ENCODE data around the gene BCR. TPM values are rescaled to one million over a fixed set of nuclear protein-coding genes. Genes with fewer than 3 reads are reported as not detected.

The BCR gene
- total and polyA plus RNA-seq, 4 donors = 5.3 to 120 (median 71.8) TPM

DNA sequence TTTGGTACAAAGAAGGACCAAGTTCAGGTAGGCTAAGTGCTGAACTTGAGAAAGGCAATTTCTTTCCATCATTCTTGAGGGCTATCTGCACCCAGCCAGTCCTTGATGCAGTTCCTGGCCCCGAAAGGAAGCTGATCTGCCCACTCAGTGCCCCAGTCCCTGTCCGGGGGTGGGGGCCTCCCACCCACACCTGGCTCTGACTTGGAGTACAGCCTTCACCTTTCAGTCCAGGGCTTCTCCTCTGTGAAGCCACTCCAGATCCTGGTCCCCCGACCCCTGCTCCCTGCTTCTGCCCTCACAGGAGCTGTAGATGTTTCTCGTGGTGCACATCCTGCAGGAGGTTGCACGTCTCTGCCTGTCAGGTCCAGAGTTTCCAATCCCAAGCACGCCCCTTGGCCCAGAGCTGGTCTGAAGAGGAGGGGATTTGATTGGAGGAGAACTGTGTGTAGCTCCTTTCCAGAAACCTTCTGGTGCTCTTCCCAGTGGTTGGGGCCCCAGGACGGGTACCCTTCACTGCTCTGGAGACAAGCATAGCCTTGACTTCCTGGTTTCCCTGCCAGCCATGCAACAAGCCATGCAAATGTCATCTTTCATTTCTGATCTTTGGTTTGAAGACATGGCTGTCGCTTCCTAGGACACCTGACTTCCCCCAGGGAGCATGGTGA, 75.3 kb downstream of the BCR start:
- peaks cover 0 to 3% of the 10 kb centered on the region in 2 donors for H3K36me3 ChIP-seq (ENCODE audit: control insufficient read depth in 1 of 2, insufficient read depth in 2 of 2, low read length in 1 of 2)

DNA sequence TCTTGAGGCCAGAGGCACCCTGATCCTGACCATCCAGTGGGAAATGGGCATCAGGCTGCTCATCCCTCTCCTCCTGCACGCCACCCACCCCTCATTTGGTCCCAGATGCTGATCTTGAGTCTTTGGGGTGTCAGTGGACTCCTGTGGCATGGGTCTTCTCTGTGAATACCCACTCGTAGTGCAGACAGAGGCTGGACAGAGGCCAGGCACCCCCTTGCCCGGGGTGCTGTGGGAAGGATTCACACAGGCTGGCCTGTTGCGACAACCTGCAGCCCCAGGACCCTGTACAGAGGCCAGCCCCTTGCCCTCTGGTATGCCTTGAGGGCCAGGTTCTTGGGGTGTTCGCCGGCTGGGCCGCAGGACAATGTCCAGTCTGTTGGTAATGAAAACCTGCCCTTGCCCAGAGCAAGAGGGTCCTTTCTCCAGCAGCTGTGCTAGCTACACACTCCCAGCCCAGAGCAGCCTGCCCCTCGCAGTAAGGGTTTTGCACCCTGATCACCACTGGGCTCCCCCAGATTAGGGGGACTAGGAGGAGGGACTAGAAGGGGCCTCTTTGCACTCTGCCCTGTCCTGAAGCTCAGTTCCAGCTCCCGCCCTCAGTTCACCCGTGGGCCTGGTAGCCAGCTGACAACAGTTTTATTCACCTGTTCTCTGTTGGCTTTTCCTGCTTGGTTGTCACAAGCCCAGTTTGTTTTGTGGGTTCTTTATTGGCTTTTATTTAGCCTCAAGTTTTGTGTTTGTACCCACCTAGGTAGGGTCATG, 76.0 kb downstream of the BCR start:
- no peaks in the 10 kb centered on the region for H3K4me1 ChIP-seq (ENCODE audit: control insufficient read depth in 1 of 2, insufficient read depth in 2 of 2, low read length in 2 of 2)
- DNase-seq (no peak), ATAC-seq (ENCODE audit: low FRiP score) (no peak)
- intact Hi-C loops (cut with DNase I) = loop anchor here in 1 of 2 donors (5.0 kb wide), 1 partner anchor 39 kb away; no protein-coding TSS in a partner anchor
- H3K36me3 ChIP-seq (ENCODE audit: control insufficient read depth in 1 of 2, insufficient read depth in 2 of 2, low read length in 1 of 2) = peaks cover 0 to 4% of the 10 kb centered on the region in 2 donors
- H3K4me3 ChIP-seq (ENCODE audit: low read length in 2 of 2) = no peak overlapping the region
- no peaks in the 10 kb centered on the region for H3K27me3 ChIP-seq (ENCODE audit: control insufficient read depth in 1 of 2, insufficient read depth in 2 of 2, low read length in 1 of 2)
- peak overlapping the region; percentile 68 to 85 for H3K27ac ChIP-seq (ENCODE audit: low read depth in 1 of 2, low read length in 2 of 2)
- 86 to 89% methylated on average over 10 of the region's 10 CpGs for WGBS, 2 donors
- no peaks in the 10 kb centered on the region for H3K9me3 ChIP-seq (ENCODE audit: control insufficient read depth, low read length)

More for the DNA sequence above, 75.3 kb downstream of the BCR start:
- DNase-seq = no peak
- Histone ChIP-seq H3K27me3 (ENCODE audit: control insufficient read depth in 1 of 2, insufficient read depth in 2 of 2, low read length in 1 of 2) (no peaks in the 10 kb centered on the region), H3K27ac (ENCODE audit: low read depth in 1 of 2, low read length in 2 of 2) (peak overlapping the region in 1 of 2 donors; percentile 14), H3K4me1 (ENCODE audit: control insufficient read depth in 1 of 2, insufficient read depth in 2 of 2, low read length in 2 of 2) (no peaks in the 10 kb centered on the region), H3K4me3 (ENCODE audit: low read length in 2 of 2) (no peak overlapping the region), H3K9me3 (ENCODE audit: control insufficient read depth, low read length) (no peaks in the 10 kb centered on the region)
- intact Hi-C loops (cut with DNase I) = loop anchor here in 1 of 2 donors (5.0 kb wide), 1 partner anchor 38 kb away; no protein-coding TSS in a partner anchor
- WGBS, 2 donors = 67% methylated on average over 8 of the region's 8 CpGs
- no peak for ATAC-seq (ENCODE audit: low FRiP score)

- intact Hi-C loops (cut with DNase I) = loop anchor here in 1 of 2 donors (5.0 kb wide), 1 partner anchor 40 kb away; no protein-coding TSS in a partner anchor
- no peaks in the 10 kb centered on the region for H3K9me3 ChIP-seq (ENCODE audit: control insufficient read depth, low read length)
- H3K27ac ChIP-seq (ENCODE audit: low read depth in 1 of 2, low read length in 2 of 2) = peak overlapping the region; percentile 68 to 85
- DNase-seq = peak; percentile 88 to 92
- H3K27me3 ChIP-seq (ENCODE audit: control insufficient read depth in 1 of 2, insufficient read depth in 2 of 2, low read length in 1 of 2) = no peaks in the 10 kb centered on the region
- no peaks in the 10 kb centered on the region for H3K4me1 ChIP-seq (ENCODE audit: control insufficient read depth in 1 of 2, insufficient read depth in 2 of 2, low read length in 2 of 2)
- 30 to 32% methylated on average over 19 of the region's 19 CpGs for WGBS, 2 donors
- H3K36me3 ChIP-seq (ENCODE audit: control insufficient read depth in 1 of 2, insufficient read depth in 2 of 2, low read length in 1 of 2) = peaks cover 0 to 4% of the 10 kb centered on the region in 2 donors
- peak; percentile 86 for ATAC-seq (ENCODE audit: low FRiP score)
- H3K4me3 ChIP-seq (ENCODE audit: low read length in 2 of 2) = no peak overlapping the region
These were observed 76.9 kb downstream of the BCR start for GRCh38 chr22:23256986-23257888.

DNA sequence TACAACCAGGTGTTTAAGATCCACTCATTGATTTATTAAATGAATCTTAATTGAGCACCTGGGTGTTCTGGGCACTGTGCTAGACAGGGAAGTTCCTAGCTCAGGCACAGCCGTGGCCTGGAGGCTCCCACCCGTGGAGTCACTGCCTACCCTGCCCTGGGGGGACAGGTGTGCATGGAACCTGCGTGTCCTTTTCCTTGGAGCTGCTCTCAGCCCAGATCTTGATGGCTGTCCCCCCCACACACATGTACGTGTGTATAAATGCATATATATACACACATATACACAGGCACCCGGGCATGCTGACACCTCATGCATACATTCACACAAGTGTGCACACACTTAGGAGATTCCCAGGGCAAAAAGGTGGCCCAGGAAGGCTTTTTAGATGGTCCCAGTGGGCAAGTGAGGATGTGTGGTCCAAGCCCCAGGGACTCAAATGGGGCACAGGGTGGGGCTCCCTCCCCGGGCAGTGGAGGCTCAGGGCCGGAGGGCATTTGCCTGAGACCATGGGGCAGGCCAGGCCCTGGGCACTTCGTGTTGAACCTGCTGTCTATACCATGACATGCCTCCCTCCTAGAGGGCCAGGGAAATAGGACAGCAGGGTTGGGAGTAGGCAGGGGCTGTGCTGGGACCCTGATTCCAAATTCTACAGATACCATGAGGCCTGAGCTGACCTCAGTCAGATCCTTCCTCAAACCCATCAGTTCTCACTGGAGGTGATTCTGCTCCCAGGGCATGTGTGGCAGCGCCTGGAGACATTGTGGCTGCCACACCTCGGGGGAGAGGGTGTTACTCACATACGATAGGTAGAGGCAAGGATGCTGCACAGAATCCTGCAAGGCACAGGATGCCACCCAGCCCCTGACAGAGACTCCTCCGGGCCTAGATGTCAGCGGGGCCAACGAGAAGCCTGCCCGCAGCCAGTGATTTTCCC, 77.8 kb downstream of the BCR start:
- 91 to 97% methylated on average over 15 of the region's 15 CpGs for WGBS, 2 donors
- intact Hi-C loops (cut with DNase I) = loop anchor here in 1 of 2 donors (5.0 kb wide), 1 partner anchor 41 kb away; no protein-coding TSS in a partner anchor
- Histone ChIP-seq H3K4me1 (ENCODE audit: control insufficient read depth in 1 of 2, insufficient read depth in 2 of 2, low read length in 2 of 2) (no peaks in the 10 kb centered on the region), H3K27me3 (ENCODE audit: control insufficient read depth in 1 of 2, insufficient read depth in 2 of 2, low read length in 1 of 2) (no peaks in the 10 kb centered on the region), H3K9me3 (ENCODE audit: control insufficient read depth, low read length) (no peaks in the 10 kb centered on the region), H3K4me3 (ENCODE audit: low read length in 2 of 2) (no peak overlapping the region), H3K36me3 (ENCODE audit: control insufficient read depth in 1 of 2, insufficient read depth in 2 of 2, low read length in 1 of 2) (peaks cover 0 to 4% of the 10 kb centered on the region in 2 donors), H3K27ac (ENCODE audit: low read depth in 1 of 2, low read length in 2 of 2) (peak overlapping the region; percentile 32 to 85)
- DNase-seq = no peak
- ATAC-seq (ENCODE audit: low FRiP score) = no peak

DNA sequence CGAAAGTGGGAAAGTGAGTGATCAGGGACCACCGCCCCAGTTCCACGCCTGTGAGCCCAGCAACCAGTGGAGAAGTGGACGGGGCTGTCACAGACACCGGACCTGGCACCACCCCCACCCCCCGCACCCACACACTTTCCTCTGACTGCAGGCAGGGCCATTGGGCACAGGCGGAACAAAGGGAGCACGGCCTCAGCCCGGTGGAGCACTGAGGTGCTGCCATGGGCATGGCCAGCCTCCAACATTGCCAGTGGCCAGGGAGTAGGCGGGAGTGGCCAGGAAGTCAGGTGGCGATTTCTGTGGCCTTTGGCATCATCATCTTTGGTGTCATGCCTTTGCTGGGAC, 78.5 kb downstream of the BCR start:
- ATAC-seq (ENCODE audit: low FRiP score) (no peak), DNase-seq (no peak)
- intact Hi-C loops (cut with DNase I) = loop anchor here in 1 of 2 donors (5.0 kb wide), 1 partner anchor 41 kb away; no protein-coding TSS in a partner anchor
- WGBS, 2 donors = 90 to 93% methylated on average over 11 of the region's 11 CpGs
- Histone ChIP-seq H3K4me1 (ENCODE audit: control insufficient read depth in 1 of 2, insufficient read depth in 2 of 2, low read length in 2 of 2) (no peaks in the 10 kb centered on the region), H3K9me3 (ENCODE audit: control insufficient read depth, low read length) (no peaks in the 10 kb centered on the region), H3K36me3 (ENCODE audit: control insufficient read depth in 1 of 2, insufficient read depth in 2 of 2, low read length in 1 of 2) (peaks cover 0 to 2% of the 10 kb centered on the region in 2 donors), H3K27me3 (ENCODE audit: control insufficient read depth in 1 of 2, insufficient read depth in 2 of 2, low read length in 1 of 2) (no peaks in the 10 kb centered on the region), H3K27ac (ENCODE audit: low read depth in 1 of 2, low read length in 2 of 2) (peak overlapping the region in 1 of 2 donors; percentile 6), H3K4me3 (ENCODE audit: low read length in 2 of 2) (no peak overlapping the region)

DNA sequence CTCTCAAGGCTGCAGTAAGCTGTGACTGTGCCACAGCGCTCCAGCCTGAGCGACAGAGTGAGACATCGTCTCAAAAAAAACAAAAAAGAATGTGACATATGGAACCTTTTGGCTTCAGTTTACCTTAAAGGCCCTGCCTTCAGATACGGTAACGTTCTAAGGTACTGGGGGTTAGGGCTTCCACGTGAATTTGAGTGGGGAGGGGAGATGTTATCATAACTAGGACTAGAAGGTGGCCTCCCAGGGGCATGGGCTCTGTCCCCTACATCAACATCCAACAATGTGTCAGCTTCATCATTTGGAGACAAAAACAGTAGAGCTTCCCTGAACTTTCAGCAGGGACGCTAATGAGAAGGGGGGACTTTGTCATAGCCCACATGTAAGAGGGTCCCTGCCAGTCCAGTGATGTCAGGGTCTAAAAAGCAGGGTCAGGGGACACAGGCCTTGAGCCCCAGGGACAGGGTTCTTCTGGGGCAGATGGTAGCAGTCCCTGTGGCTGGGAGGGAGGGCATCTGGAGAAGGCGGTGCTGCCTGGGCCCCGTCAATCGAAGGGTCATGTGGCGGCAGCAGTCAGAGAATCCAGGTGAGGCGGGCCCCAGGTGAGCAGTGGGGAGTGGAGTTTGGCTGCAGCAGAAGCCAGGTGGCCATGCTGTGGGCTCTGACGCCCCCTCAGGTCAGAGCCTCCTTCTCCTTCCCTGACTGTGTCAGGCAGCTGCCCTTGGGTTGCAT, 79.8 kb downstream of the BCR start:
- Histone ChIP-seq H3K4me3 (ENCODE audit: low read length in 2 of 2) (no peak overlapping the region), H3K9me3 (ENCODE audit: control insufficient read depth, low read length) (no peaks in the 10 kb centered on the region), H3K27ac (ENCODE audit: low read depth in 1 of 2, low read length in 2 of 2) (no peak overlapping the region), H3K4me1 (ENCODE audit: control insufficient read depth in 1 of 2, insufficient read depth in 2 of 2, low read length in 2 of 2) (no peaks in the 10 kb centered on the region), H3K27me3 (ENCODE audit: control insufficient read depth in 1 of 2, insufficient read depth in 2 of 2, low read length in 1 of 2) (no peaks in the 10 kb centered on the region), H3K36me3 (ENCODE audit: control insufficient read depth in 1 of 2, insufficient read depth in 2 of 2, low read length in 1 of 2) (peaks cover 0 to 1% of the 10 kb centered on the region in 2 donors)
- intact Hi-C loops (cut with DNase I) = loop anchor here in 1 of 2 donors (5.0 kb wide), 1 partner anchor 43 kb away; no protein-coding TSS in a partner anchor
- 94 to 95% methylated on average over 13 of the region's 13 CpGs for WGBS, 2 donors
- no peak for DNase-seq
- ATAC-seq (ENCODE audit: low FRiP score) = no peak

Data from aorta (tissue), 5 donors.